Measurements from ENCODE around the gene RAB40B. TPM values are rescaled to one million over a fixed set of nuclear protein-coding genes. Genes with fewer than 3 reads are reported as not detected.

The RAB40B gene
- total RNA-seq, 1 donor from 2014 or later = 22.4 TPM

DNA sequence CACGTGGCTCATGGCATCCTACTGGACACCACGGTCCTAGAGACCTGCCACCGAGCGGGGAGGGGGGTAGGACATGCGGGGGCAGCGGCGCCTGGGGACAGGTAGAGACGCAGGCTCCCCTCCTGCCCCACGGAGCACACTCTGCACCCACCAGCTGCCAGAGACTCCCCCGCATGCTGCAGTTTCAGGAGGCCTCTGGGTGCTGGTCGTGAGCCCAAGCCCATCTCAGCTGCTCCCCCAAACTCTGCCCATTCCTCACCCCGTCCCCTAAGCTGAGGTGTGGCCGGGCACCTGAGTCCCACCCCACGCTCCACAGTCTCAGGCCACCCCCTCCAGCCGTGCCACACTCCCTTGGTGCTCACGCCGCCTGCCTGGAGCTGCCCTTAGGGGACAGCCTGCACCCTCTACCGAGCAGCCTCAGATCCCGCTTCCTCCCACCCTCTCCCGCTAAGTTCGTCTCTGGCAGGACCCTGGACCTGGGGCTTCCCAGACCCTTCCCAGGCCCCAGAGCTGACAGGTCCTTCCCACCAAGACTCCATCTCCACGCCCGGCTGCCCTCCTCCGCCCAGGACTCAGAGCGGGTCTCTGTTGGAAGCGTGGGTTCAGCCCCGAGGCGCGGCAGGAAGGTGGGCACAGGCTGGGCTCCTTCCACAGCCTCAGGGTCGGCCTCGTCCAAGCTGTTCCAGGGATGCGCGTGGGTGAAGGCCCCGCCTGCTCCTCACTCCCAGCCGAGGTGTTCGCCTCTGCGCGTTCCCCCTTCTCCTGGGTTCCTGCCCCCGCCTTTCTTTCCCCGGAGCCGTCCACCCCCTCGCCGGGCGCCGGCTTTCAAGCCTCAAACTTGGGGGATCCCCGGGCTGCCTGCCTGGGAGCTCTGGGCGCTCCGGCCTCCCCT lies 1.3 kb downstream of the RAB40B start:
- Histone ChIP-seq H3K27ac (replicated peaks) (no peak overlapping the region), H3K27me3 (ENCODE audit: low read depth) (no peaks in the 10 kb centered on the region), H3K36me3 (peaks cover 5% of the 10 kb centered on the region), H3K4me3 (peak overlapping the region; percentile 96), H3K9me3 (replicated peaks) (peaks cover 18% of the 10 kb centered on the region), H3K4me1 (peaks cover 27% of the 10 kb centered on the region)
- intact Hi-C loops (cut with micrococcal nuclease) = no loop called here
- TF ChIP-seq, protein P1, sequence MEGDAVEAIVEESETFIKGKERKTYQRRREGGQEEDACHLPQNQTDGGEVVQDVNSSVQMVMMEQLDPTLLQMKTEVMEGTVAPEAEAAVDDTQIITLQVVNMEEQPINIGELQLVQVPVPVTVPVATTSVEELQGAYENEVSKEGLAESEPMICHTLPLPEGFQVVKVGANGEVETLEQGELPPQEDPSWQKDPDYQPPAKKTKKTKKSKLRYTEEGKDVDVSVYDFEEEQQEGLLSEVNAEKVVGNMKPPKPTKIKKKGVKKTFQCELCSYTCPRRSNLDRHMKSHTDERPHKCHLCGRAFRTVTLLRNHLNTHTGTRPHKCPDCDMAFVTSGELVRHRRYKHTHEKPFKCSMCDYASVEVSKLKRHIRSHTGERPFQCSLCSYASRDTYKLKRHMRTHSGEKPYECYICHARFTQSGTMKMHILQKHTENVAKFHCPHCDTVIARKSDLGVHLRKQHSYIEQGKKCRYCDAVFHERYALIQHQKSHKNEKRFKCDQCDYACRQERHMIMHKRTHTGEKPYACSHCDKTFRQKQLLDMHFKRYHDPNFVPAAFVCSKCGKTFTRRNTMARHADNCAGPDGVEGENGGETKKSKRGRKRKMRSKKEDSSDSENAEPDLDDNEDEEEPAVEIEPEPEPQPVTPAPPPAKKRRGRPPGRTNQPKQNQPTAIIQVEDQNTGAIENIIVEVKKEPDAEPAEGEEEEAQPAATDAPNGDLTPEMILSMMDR (IDR thresholded peaks at IDR 0.05; ENCODE audit: borderline replicate concordance) = no peak
- DNase-seq = no peak

DNA sequence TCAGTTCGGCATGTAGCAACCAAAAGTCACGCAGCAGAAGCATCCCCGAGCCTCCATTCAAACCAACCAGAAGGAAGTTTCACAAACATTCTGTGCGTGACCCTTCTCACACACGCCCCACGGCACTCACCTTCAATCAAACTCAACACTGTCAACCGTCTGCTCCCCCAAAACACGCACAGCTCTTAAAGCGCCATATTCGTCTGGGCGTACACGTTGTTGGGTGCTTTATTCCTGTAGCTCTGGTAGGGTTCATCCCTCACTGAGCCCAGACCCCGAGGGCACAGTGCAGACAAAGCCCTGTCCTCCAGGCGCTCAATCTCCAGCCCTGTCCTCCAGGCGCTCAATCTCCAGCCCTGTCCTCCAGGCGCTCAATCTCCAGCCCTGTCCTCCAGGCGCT lies 2.2 kb downstream of the RAB40B start:
- Histone ChIP-seq H3K4me1 (peaks cover 27% of the 10 kb centered on the region), H3K4me3 (no peak overlapping the region), H3K27me3 (ENCODE audit: low read depth) (no peaks in the 10 kb centered on the region), H3K27ac (replicated peaks) (no peak overlapping the region), H3K9me3 (replicated peaks) (peaks cover 18% of the 10 kb centered on the region), H3K36me3 (peaks cover 5% of the 10 kb centered on the region)
- no peak for DNase-seq
- TF ChIP-seq, protein P1 (IDR thresholded peaks at IDR 0.05; ENCODE audit: borderline replicate concordance) = no peak
- intact Hi-C loops (cut with micrococcal nuclease) = no loop called here

- H3K27ac ChIP-seq (replicated peaks) = no peak overlapping the region
- H3K36me3 ChIP-seq = peaks cover 5% of the 10 kb centered on the region
- intact Hi-C loops (cut with micrococcal nuclease) = no loop called here
Measured at GRCh38 chr17:82694647-82695046, 3.9 kb downstream of the RAB40B start.

DNA sequence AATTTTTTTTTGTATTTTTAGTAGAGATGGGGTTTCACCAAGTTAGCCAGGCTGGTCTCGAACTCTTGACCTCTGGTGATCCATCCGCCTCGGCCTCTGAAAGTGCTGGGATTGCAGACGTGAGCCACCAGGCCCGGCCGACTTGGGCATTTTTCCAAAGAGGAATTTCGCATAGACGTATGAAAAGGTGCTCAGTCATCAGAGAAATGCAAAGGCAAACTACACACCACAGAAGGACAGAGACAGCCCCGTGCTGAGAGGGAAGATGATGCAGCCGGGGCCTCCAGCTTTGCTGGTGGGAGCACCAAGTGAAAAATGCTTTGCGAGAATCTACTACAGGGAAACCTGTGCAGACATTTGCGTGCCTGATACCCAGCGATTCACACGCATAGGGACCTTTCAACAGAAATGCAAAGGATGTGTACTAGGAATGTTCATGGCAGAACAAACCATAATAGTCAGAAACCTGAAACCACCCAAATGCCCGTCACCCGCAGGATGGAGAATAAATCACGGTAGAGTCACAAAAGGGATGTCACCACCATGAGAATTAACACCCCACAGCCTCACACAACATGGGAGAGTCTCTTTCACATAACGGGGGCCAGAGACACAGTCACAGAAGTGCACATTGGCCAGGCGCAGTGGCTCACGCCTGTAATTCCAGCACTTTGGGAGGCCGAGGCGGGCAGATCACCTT lies 5.2 kb downstream of the RAB40B start:
- H3K4me1 ChIP-seq = peaks cover 17% of the 10 kb centered on the region

More at GRCh38 chr17:82694647-82695046, 3.9 kb downstream of the RAB40B start:
- peaks cover 18% of the 10 kb centered on the region for H3K9me3 ChIP-seq (replicated peaks)
- peaks cover 27% of the 10 kb centered on the region for H3K4me1 ChIP-seq
- DNase-seq = no peak
- H3K27me3 ChIP-seq (ENCODE audit: low read depth) = no peaks in the 10 kb centered on the region
- no peak overlapping the region for H3K4me3 ChIP-seq
- TF ChIP-seq, protein P1 (IDR thresholded peaks at IDR 0.05; ENCODE audit: borderline replicate concordance) = no peak

DNA sequence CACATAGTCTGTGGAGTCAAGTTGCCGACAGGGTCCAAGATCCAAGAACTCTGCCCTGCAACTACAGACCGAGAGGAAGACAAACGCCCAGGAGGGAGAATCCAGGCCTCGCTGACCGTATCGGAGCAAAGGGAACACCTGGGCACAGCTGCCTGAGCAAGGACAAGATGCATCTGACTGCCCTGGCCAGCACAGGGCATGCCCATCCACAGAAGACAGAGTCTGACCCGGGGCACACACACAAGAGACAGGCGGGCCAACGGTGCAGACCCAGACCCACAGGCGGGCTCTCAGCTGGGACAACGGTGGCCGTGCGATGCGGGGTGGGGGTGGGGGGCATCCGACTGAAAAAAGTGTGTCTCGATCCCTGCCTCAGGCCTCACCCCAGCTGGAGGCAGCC lies 6.2 kb downstream of the RAB40B start:
- Histone ChIP-seq H3K27ac (replicated peaks) (no peak overlapping the region), H3K9me3 (replicated peaks) (peaks cover 18% of the 10 kb centered on the region), H3K4me1 (peaks cover 11% of the 10 kb centered on the region), H3K36me3 (peaks cover 5% of the 10 kb centered on the region), H3K27me3 (ENCODE audit: low read depth) (no peaks in the 10 kb centered on the region), H3K4me3 (no peak overlapping the region)
- DNase-seq = no peak
- TF ChIP-seq, protein P1 (IDR thresholded peaks at IDR 0.05; ENCODE audit: borderline replicate concordance) = no peak
- intact Hi-C loops (cut with micrococcal nuclease) = no loop called here

More for the DNA sequence above, 5.2 kb downstream of the RAB40B start:
- no peaks in the 10 kb centered on the region for H3K27me3 ChIP-seq (ENCODE audit: low read depth)
- H3K4me3 ChIP-seq = no peak overlapping the region
- H3K36me3 ChIP-seq = peaks cover 5% of the 10 kb centered on the region
- TF ChIP-seq, protein P1 (IDR thresholded peaks at IDR 0.05; ENCODE audit: borderline replicate concordance) = no peak
- peaks cover 18% of the 10 kb centered on the region for H3K9me3 ChIP-seq (replicated peaks)
- intact Hi-C loops (cut with micrococcal nuclease) = no loop called here
- DNase-seq = no peak
- no peak overlapping the region for H3K27ac ChIP-seq (replicated peaks)
